Stimulated activated CD8-positive, alpha-beta memory T cell treated with anti-CD3 and anti-CD28 coated beads, Interleukin-12 subunit alpha, Interleukin-12 subunit beta, amount 100 ng/mL, for 24 hours (primary cell): ENCODE measurements around the gene TYW1.
"Not testable (repeated sequence)": the region's sequence is repeated elsewhere in the genome, so short reads cannot be mapped to it uniquely, and the experiment has no call there.

ENCODE experiments used
- DNase-seq: peaks from one replicate; pipeline ENCODE4 v3.0.0-alpha.2; 2020; ENCODE audit errors: extremely low read depth

Gene TYW1

DNA sequence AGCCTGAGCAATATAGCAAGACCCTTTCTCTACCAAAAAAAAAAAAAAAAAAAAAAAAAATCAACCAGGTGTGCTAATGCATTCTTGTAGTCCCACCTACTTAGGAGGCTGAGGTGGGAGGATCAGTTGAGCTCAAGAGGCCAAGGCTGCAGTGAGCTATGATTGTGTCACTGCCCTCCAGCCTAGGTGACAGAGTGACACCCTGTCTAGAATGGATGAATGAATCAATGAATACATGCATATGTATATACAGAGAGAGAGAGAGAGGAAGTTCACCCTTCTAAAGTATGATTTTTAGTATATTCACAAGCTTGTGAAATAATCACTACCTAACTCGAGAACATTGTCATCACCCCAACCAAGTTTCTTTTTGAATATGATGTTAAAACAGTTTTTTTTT, 138.3 kb downstream of the TYW1 start:
- not testable (repeated sequence) for DNase-seq

DNA sequence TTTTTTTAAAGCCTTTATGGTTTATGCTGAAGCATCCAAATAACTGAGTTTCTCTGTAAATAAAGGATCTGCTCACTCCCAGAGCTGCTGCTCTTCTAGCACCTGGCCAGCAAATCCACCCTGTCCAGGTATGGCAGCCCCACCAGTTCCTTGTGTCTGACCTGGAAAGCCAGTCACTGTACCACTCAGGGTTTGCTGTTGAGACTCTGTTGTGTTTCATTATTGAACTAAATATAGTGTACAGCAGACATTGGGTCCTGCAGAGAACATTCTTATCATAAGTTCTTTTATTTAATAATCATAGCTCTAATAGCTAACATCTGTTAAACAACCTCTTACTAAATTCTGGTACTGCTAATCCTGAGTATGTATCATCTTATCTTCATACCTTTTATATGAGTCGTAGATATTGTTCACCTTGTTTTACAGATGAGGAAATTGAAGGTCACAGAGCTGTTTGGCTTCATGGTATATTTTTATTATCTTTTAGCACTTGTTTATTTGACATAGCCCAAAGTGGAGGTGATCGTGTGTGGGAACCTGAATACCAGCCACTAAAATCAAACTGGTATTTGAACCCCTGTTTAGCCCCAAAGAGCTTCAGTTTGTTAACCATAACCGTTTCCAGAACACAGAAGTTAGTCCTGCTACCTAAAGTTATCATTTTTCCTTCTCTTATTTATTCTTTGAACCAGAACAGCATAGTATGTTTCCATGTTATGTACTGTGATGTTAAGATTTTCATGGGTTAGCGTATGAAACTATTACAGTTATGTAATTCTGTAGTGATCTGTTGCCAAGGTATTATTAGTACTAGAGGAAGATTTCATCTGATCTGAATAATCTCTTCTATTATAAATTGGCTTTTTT, 139.2 kb downstream of the TYW1 start:
- DNase-seq: not testable (repeated sequence)

DNA sequence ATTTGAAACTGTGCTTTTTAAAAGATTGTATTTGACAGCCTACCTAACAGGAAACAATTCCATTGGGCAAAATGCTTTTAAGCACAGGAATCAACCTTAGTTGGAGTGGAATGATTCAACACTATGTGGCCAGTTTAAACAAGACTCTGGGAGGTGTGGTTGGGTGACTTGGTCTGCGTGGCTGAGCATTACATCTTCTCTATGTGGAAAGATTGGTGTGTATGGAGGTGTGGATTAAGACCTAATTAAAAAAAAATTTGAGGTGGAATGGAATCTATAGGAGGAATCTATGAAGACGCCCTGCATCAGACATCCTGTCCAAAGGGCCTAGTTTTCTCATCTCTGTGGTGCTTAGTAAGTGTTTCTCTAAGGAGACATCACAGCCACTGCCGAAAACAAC, 140.9 kb downstream of the TYW1 start:
- DNase-seq: not testable (repeated sequence)

DNA sequence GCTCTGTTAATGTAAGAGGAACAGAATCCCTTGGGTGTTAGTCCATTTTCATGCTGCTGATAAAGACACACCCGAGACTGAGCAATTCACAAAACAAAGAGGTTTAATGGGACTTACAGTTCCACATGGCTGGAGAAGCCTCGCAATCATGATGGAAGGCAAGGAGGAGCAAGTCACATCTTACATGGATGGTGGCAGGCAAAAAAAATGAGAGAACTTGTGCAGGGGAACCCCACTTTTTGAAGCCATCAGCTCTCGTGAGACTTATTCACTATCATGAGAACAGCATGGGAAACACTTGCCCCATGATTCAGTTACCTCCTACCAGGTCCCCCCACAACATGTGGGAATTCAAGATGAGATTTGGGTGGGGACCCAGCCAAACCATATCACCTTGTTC, 143.2 kb downstream of the TYW1 start:
- DNase-seq: not testable (repeated sequence)

DNA sequence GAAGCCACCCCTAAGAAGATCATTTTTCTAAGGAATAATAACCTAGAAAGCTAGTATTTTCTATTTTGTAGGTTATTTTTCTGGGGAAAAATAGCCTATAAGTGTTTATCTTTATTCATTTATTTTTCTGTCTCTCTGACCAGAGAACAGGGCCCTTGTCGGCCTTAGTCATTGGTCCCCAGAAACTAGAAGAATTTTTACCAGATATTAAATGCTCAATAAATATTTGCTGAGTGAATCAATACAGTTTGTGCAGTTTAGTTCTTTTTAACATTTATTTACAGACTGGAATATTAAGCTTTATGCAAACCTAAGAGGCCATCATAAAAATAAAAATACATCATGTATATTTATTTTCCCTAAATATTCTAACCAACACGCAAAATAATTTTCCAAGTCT, 144.4 kb downstream of the TYW1 start:
- DNase-seq: not testable (repeated sequence)

DNA sequence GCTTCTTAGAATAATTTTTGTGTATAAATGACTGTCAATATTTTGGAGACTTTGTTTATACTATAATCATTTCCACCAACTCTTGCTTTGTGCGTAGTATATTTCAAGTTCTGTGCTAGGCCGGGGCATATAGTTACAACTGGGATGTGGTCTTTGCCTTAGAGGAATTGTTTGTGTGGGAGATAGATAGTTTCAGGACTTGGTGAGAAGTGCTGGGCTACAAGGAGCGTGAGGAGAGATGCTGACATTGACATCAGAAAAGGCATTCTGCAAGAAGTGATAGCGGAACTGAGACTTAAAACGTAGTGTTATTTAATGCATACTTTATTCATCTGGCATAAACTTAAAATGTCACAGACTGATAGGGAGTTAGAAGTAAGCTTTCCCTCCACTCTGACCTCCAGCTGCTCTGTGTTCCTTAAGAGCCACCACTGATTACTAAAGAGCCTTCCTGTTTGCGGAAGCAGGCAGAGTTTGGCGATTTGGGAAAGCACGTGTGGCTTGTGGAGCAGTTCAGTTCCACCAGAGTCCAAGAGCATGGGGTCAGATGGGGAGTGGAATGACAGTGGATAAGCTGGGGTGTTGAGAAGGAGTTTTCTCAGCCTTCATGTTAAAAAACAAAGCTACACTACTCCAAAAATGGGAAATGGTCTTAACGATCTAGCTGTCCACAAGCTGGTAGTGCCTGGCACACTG, 146.6 kb downstream of the TYW1 start:
- not testable (repeated sequence) for DNase-seq

DNA sequence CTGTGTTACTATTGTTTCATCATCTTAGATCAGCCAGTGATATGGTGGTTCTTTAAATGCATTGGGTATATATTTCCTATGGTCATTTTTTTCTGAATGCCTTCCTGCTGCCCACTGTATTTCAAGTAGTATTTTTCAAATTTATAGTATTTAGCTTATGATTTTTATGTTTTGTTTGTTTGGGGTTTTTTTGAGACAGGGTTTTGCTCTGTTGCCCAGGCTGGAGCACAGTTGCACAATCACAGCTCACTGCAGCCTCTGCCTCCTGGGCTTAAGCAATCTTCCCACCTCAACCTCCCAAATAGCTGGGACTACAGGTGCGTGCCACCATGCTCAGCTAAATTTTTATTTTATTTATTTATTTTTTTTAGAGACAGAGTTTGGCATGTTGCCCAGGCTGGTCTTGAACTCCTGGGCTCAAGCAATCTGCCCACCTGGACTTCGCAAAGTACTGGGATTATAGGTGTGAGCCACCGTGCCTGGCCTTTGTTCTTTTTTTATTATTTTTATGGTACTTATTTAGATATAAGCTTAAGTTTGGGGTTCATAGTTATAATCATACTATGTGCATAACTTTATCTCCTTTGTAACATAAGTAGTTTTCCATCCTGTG, 149.1 kb downstream of the TYW1 start:
- DNase-seq: not testable (repeated sequence)

DNA sequence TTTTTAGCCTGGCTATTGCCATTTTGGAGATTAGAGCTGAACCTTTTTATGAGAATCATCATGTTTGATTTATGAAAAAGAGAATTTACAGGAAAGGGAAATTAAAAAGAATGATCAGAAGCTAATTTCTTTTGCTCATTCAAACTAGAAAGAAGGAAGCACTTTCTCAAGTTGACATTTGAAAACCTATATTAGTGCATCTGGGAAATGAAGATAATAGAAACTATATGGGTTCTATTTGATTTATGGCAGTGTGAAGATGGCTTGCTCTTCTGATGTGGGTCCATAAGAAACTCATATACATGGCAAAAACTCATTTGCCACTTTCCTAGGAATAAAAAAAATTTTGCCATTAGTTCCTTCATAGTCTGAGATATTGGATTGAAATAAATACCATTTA, 152.5 kb downstream of the TYW1 start:
- not testable (repeated sequence) for DNase-seq

DNA sequence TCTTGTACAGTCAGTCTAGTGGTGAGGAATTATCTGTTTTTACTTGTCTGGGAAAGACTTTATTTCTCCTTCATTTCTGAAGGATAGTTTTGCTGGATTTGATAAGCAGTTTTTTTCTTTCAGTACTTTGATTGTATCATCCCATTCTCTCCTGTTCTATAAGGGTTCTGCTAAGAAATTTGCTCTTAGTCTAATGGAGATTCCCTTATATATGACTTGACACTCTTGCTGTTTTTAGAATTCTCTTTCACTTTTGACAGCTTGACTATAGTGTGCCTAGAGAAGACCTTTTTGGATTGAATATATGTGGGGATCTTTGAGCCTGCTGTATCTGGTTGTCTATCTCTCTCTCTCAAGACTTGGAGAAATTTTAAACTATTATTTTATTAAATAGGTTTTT, 157.7 kb downstream of the TYW1 start:
- not testable (repeated sequence) for DNase-seq

DNA sequence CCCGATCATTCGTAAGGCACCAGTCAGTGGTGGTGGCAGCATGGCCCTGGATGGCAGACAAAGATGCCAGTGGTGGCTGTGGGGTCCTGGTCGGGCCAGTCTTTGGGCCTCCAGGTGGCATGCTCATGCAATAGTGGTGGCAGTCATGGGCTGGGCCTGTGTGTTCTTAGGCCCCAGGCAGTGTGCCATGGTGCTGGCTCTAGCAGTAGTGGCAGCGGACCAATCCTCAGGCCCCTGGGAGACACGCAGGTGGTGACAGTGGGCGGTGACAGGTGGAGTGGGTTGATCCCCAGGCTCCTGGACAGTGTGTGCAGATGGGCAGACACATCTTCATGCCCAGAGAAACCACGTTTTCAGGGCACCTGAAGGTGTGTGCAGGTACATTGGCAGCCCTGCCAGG, 159.4 kb downstream of the TYW1 start:
- not testable (repeated sequence) for DNase-seq

DNA sequence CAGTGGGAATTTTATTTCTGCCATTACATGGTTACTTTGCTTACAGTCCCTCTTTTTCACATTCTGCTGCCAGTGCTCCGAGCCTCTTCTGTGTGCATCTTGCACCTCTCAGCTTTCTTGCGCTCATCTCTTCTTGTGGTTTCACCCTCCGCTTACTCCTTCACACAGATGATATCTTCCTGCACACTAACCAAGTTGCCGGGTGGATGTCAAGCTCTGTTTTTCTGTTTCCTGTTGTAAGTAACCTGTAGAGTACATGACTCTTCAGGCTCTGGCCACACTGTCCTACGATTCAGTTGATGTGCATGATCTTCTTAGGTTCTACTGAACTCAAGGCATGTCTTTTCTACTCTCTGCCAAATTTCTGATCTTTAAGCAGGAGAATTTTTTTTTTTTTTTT, 166.7 kb downstream of the TYW1 start:
- DNase-seq: not testable (repeated sequence)

DNA sequence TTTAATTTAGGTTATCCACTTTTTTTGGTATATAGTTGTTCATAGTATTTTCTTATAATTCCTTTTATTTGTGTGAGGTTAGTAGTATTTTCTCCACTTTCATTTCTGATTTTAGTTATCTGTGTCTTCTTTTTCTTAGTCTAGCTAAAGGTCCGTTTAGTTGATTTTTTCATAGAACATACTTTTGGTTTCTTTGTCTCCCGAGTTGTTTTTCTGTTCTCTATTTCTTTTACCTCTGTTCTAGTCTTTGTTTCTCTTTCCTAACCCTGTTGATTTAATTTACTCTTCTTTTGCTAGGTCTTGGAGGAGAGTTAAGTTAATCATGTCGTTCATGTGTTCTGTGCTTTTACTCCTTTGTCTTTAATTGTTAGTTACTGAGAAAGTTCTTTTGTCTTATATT, 174.5 kb downstream of the TYW1 start:
- DNase-seq: not testable (repeated sequence)

DNA sequence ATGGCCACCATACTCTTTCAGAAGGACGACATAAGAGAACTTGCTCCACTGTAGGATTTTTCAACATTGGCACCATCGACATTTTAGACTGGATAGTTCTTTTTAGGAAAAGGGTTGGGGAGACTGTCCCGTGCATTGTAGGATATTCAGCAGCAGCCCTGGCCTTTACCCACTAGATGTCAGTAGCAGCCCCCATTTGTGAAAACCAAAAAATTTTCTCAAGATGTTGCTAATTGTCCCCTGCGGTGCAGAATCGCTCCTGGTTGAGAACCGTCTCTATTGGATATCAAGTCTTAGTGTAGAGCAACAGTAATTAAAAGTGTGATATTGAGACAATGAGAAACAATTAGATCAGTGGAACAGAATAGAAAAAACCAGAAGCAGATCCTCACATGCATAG, 180.1 kb downstream of the TYW1 start:
- not testable (repeated sequence) for DNase-seq

DNA sequence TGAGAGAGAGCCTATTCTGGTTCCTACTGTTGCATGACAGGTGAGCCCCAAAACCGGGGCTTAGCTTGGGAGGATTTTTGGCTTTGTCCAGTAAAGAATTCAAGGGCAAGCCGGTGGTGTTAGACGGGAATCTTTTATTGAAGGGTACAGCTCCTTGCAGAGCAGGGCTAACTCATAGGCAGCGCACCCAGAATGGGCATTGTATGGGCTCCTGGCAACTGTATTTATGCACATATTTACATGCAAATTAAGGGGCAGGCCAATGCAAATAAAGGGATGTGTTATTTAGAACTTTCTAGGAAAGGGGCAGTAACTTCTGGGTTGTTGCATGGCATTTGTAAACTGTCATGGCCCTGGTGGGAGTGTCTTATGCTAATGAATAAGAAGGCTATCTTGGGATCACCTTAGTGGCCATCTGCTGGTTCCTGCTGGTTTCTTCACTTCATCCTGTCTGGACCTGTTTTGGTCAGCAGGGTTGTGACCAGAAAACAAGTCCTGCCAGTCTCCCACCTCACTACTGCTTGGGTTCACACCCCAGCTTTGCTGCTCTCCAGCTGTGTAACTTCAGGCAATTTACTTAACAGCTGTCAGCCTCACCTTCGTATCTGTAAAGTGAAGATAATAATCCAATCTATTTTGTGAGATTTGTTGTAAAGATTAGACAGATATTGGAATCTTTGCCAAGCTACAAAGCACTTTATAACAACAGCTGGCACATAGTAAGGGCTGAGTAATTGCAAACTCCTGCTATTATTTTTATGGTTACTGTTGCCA, 182.5 kb downstream of the TYW1 start:
- not testable (repeated sequence) for DNase-seq

DNA sequence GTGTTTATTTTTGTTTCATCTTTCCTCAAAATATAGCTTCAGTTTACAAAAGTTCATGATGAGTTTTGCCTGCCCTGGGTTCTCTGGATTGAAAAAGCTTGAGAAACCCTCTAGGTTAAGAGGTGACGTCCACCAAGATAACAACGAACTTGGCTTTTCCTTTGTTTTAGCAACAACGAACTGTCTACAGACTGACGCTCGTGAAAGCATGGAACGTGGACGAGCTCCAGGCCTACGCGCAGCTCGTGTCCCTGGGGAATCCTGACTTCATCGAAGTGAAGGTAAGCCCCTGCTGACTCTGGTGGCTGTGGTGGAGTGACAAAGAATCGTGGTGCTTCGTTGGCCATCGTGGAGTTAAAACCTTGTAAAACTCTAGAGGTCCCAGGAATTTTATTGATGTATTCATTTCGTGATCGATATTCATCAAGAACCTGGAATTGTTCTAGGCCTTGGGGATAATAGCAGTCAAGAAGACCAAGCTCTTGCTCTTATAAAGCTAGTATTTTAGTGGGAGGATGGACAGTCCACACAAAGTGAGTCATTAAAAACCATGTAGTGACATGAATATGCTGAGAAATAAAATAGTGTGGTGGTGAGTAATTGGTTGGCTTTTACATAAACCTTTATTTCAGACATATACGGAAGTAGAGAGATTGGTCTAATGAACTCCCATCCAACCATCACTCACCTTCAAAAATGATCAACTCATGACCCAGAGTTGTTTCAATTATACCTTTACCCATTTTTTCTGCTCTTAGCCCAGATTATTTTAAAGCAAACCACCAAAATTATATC, 186.5 kb downstream of the TYW1 start:
- DNase-seq: not testable (repeated sequence)

DNA sequence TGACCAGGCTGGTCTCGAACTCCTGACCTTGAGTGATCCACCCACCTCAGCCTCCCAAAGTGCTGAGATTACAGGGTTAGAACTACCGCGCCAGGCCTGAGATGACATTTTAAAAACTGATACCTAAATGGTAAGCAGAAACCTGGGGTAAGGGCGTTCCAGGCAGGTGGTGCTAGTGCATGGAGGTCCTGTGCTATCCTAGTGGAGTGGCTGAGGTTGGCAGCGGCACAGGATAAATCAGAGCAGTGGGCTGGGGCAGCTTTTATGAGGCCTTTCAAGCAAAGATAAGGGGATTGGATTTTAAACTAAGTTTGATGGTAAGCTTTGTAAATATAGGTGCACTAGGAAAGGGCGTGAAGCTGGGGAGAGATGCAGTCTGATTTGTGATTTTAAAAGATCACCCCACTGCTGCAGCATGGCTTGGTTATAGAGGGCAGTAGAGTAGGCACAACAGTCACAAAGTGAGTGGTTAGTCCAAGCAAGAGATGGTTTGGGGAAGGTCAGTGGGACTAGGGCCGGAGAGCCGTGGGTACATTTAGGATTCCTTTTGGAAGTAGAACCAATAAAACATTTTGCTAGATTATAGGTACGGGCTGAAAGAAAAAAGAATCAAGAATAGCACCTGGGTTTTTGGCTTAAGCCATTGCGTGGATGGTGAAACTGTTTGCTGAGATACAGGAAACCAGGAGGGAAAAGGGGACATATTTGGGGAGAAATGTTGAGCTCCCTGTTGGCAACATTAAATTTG, 188.5 kb downstream of the TYW1 start:
- DNase-seq: not testable (repeated sequence)

DNA sequence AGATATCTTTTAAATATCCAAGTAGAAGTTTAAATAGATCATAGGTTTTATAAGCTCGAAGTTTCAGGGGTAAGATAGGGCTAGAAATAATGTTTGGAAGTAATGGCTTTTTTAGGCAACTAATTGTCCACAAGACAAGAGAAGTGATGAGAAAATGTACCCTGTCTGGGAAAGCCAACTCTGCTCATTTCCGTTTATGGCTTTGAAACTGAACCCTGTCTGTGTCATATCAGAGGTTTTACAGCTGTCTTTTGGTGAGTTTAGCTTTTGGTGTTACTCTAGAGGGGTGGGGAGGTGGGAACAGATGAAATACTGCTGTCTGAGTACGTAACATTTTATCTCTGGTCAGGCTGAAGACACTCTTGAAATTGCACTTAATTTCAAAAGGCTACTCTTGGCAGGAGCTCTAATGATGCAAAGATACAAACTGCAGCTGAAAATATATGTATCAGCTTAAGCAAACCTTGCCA, 189.1 kb downstream of the TYW1 start:
- DNase-seq: not testable (repeated sequence)

DNA sequence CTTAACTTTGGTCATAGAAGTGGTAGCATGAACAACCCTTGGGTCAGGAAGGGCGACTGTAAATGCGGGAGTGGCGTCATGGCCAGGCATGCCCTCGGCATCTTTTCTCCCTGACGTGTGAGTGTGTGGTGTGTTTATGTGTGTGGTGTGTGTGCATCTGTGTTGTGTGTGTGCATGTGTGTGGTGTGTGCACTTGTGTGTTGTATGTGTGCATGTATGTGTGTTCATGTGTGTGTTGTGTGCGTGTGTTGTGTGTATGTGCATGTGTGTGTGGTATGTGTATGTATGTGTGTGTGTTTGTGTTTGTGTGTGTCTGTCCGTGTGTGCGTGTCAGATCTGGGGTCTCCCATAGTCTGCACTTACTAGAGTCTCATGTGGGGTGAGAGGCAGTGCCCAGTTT, 192.5 kb downstream of the TYW1 start:
- DNase-seq: not testable (repeated sequence)

DNA sequence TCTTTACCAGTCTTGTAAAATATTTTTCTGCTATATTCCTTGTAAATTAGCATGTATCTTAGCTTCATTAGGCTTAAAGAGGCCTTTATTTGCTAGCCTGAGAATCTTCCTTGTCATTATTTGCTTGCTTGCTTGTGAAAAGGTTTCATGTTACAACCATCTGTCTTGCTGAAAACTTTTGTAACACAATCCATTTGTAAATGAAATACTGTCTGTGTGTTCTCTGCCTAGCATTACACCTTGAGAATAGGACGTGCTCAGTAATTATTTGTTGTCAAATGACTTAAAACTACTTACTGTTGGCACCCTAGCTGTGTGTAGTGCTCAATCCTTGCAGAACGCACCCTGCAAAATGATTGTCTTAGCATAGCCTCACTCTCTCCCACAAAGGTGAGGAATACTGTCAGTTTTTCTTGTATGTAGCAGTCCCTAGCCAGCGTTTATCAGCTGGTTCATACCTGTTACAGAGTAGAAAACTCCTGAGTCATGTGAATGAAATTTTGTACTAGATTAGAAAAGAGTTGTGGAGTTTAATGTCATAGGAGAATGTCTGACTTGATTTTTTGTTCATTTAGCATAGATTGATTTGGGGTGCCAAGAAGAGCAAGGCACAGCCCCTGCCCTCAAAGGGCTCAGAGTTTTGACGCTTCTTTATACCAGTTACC, 193.3 kb downstream of the TYW1 start:
- not testable (repeated sequence) for DNase-seq
